PC-9 (cell line): ENCODE measurements around the gene INPP5A.

Experiments used
- CTCF ChIP-seq: fragments of 200-600 bp; sonication (generic); conservative IDR thresholded peaks from 2 replicates; pipeline ENCODE4 v1.6.1; 2017; ENCODE audit warnings: mixed run types, antibody characterized with exemption, mild to moderate bottlenecking, moderate library complexity
- EZH2 ChIP-seq: fragments of 200-600 bp; sonication (generic); IDR thresholded peaks from 2 replicates; pipeline ENCODE4 v1.8.0; 2017; ENCODE audit warnings: antibody characterized with exemption, low read depth

DNA sequence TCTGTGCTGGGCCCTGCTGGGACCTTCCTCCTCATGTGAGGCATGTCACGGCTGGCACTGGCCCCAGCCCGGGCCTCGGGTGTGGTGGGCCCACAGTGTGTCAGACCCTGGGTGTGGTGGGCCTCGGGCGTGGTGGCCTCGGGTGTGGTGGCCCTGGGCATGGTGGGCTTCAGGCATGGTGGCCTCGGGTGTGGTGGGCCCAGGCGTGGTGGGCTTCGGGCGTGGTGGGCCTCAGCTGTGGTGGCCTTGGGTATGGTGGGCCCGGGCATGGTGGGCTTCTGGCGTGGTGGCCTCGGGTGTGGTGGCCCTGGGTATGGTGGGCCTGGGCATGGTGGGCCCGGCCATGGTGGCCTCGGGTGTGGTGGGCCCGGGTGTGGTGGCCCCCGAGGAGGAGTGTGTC is 207.9 kb downstream of the INPP5A start:
- TF ChIP-seq CTCF: no peak
- TF ChIP-seq EZH2: no peak
